Prostate gland (tissue), 2 donors: Measurements from ENCODE around the gene RBM33.

ENCODE experiments used
- POLR2A ChIP-seq: fragments of 450-650 bp; IDR thresholded peaks from one replicate; pipeline ENCODE4 v1.6.1; 2016; ENCODE audit warnings: antibody characterized with exemption, mild to moderate bottlenecking
- TF ChIP-seq, protein P1 (sequence below), 4 experiments: fragments of 200-600 bp in 2 of 4; fragments of 450-650 bp in 2 of 4; sonication (generic) in 2 of 4; IDR thresholded peaks; 1 replicate in 3 of 4; 2 replicates in 1 of 4; pipeline ENCODE4 v1.5.1; 2016 to 2019; ENCODE audit warnings: antibody characterized with exemption in 4 of 4, mild to moderate bottlenecking in 2 of 4, moderate library complexity in 2 of 4

DNA sequence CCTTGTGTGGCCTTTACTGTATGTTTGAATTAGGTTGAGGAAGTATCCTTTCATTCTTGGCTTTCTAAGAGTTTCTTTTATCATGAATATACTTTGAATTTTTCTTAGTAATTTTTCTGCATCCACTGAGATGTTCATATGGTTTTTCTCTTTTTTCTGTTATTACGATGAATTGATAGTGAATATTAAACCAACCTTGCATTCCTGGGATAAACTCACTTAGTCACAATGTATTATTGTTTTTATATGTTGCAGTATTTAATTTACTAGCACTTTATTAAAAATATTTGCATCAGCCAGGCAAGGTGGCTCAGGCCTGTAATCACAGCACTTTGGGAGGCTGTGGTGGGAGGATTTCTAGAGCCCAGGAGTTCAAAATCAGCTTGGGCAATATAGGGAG lies 15.3 kb upstream of the RBM33 start:
- TF ChIP-seq, protein P1, sequence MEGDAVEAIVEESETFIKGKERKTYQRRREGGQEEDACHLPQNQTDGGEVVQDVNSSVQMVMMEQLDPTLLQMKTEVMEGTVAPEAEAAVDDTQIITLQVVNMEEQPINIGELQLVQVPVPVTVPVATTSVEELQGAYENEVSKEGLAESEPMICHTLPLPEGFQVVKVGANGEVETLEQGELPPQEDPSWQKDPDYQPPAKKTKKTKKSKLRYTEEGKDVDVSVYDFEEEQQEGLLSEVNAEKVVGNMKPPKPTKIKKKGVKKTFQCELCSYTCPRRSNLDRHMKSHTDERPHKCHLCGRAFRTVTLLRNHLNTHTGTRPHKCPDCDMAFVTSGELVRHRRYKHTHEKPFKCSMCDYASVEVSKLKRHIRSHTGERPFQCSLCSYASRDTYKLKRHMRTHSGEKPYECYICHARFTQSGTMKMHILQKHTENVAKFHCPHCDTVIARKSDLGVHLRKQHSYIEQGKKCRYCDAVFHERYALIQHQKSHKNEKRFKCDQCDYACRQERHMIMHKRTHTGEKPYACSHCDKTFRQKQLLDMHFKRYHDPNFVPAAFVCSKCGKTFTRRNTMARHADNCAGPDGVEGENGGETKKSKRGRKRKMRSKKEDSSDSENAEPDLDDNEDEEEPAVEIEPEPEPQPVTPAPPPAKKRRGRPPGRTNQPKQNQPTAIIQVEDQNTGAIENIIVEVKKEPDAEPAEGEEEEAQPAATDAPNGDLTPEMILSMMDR (IDR thresholded peaks at IDR 0.05), result no peak
- TF ChIP-seq POLR2A, result no peak
